SK-N-SH treated with all-trans-retinoic acid at 6 μM for 48 hours (cell line): ENCODE data around the gene TSPAN18.

Experiments
- ATAC-seq: fragments of 200-7000 bp; cut with Tn5 transposase; 3 replicates; pipeline ENCODE4 v1.9.1; 2020; ENCODE audit warnings: mild to moderate bottlenecking, moderate library complexity
- ARNTL ChIP-seq: fragments of 450-650 bp; formaldehyde crosslinking; IDR thresholded peaks from 2 replicates; pipeline ENCODE4 v1.5.0; 2020; ENCODE audit warnings: low read depth, mild to moderate bottlenecking, moderate library complexity, borderline replicate concordance
- BACH2 ChIP-seq: fragments of 250-450 bp; sonication (Bioruptor Pico); IDR thresholded peaks from 2 replicates; pipeline ENCODE4 v1.9.0; 2021; ENCODE audit warnings: mild to moderate bottlenecking, borderline replicate concordance
- CSDC2 ChIP-seq: fragments of 250-450 bp; sonication (Bioruptor Pico); IDR thresholded peaks from 2 replicates; pipeline ENCODE4 v1.5.0; 2020; ENCODE audit warnings: mild to moderate bottlenecking, moderate library complexity
- ESRRG ChIP-seq: fragments of 250-450 bp; sonication (Bioruptor Pico); IDR thresholded peaks from 2 replicates; pipeline ENCODE4 v1.6.1; 2021; ENCODE audit warnings: mild to moderate bottlenecking
- GLIS3 ChIP-seq: fragments of 250-450 bp; sonication (Bioruptor Pico); IDR thresholded peaks from 2 replicates; pipeline ENCODE4 v1.5.0; 2020; ENCODE audit warnings: mild to moderate bottlenecking, moderate library complexity
- ISL1 ChIP-seq: fragments of 250-450 bp; sonication (Bioruptor Pico); IDR thresholded peaks from 2 replicates; pipeline ENCODE4 v2.1.2; 2022; ENCODE audit warnings: mild to moderate bottlenecking, moderate library complexity
- OSR1 ChIP-seq: fragments of 250-450 bp; sonication (Bioruptor Pico); IDR thresholded peaks from 2 replicates; pipeline ENCODE4 v1.8.0; 2022; ENCODE audit warnings: moderate library complexity, mild to moderate bottlenecking, inconsistent platforms
- PPARA ChIP-seq: fragments of 250-450 bp; sonication (Bioruptor Pico); IDR thresholded peaks from 2 replicates; pipeline ENCODE4 v1.5.0; 2020; ENCODE audit warnings: mild to moderate bottlenecking, borderline replicate concordance
- RARB ChIP-seq: fragments of 250-450 bp; sonication (Bioruptor Pico); IDR thresholded peaks from 2 replicates; pipeline ENCODE4 v1.8.0; 2021; ENCODE audit warnings: mild to moderate bottlenecking, moderate library complexity
- SNAI2 ChIP-seq: fragments of 250-450 bp; sonication (Bioruptor Pico); IDR thresholded peaks from 2 replicates; pipeline ENCODE4 v1.5.0; 2020; ENCODE audit warnings: mild to moderate bottlenecking, moderate library complexity
- TOX ChIP-seq: fragments of 250-450 bp; sonication (Bioruptor Pico); IDR thresholded peaks from 2 replicates; pipeline ENCODE4 v1.8.0; 2021; ENCODE audit warnings: mild to moderate bottlenecking, moderate library complexity, borderline replicate concordance
- ZC3H10 ChIP-seq: fragments of 250-450 bp; sonication (Bioruptor Pico); IDR thresholded peaks from 2 replicates; pipeline ENCODE4 v1.5.1; 2021; ENCODE audit warnings: mild to moderate bottlenecking, moderate library complexity
- ZFP3 ChIP-seq: fragments of 250-450 bp; sonication (Bioruptor Pico); IDR thresholded peaks from 2 replicates; pipeline ENCODE4 v1.5.0; 2020; ENCODE audit warnings: mild to moderate bottlenecking, moderate library complexity
- ZFP30 ChIP-seq: fragments of 450-650 bp; formaldehyde crosslinking; IDR thresholded peaks from 2 replicates; pipeline ENCODE4 v1.5.0; 2022; ENCODE audit warnings: mild to moderate bottlenecking, moderate library complexity
- ZNF70 ChIP-seq: fragments of 450-650 bp; formaldehyde crosslinking; IDR thresholded peaks from 2 replicates; pipeline ENCODE4 v1.5.0; 2020; ENCODE audit warnings: mild to moderate bottlenecking, moderate library complexity
- ZNF8 ChIP-seq: fragments of 450-650 bp; formaldehyde crosslinking; IDR thresholded peaks from 2 replicates; pipeline ENCODE4 v1.5.0; 2020; ENCODE audit warnings: mild to moderate bottlenecking, moderate library complexity
- TF ChIP-seq, protein P1 (sequence below): fragments of 250-450 bp; sonication (Bioruptor Pico); IDR thresholded peaks from 2 replicates; pipeline ENCODE4 v1.8.0; 2020; ENCODE audit warnings: mild to moderate bottlenecking, moderate library complexity, borderline replicate concordance
- TF ChIP-seq, protein P2 (sequence below): fragments of 250-450 bp; sonication (Bioruptor Pico); IDR thresholded peaks from 2 replicates; pipeline ENCODE4 v1.5.1; 2020; ENCODE audit warnings: low read depth, mild to moderate bottlenecking, moderate library complexity
- TF ChIP-seq, protein P3 (sequence below): fragments of 250-450 bp; sonication (Bioruptor Pico); IDR thresholded peaks from 2 replicates; pipeline ENCODE4 v1.5.1; 2021; ENCODE audit warnings: mild to moderate bottlenecking, moderate library complexity
- TF ChIP-seq, protein P4 (sequence below): fragments of 250-450 bp; sonication (Bioruptor Pico); IDR thresholded peaks from 2 replicates; pipeline ENCODE4 v1.8.0; 2021; ENCODE audit warnings: low read depth, mild to moderate bottlenecking, moderate library complexity, borderline replicate concordance

Gene TSPAN18

DNA sequence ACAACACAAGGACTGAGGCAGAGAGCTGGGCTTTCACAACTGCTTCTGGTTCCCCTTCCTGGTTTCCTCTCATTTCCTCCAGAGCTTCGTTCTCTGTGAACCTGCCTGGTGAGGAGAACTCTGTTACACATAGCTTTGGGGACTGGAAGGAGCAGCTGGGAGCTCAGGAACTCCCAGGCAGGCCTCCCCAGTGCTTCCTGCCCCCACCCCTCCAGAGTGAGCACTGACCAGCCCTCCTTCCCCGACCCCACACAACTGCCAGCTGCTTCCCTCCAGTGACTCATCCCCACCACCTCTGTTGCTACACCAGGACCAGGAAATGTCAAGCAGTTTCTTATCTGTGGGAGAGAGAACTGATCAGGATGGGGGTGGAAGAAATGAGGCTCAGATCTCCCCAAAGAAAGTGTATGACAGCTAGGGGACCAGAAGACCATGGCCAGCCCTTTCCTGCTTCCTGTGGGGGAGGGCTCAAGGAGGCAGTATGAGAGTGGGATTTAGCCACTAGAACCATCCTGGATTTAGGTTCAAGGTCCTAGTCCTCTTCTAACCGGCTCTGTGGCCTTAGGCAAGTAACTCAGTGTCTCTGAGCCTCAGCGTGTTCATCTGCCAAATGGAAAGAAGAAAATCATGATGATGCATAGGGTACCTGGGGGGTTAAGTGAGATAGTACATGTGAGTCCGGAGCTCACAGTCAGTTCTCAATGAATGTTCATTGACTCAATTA lies 228.4 kb downstream of the TSPAN18 start:
- no peak for TF ChIP-seq ZFP3
- TF ChIP-seq ESRRG (CRISPR knock-in tag): no peak
- TF ChIP-seq, protein P1, sequence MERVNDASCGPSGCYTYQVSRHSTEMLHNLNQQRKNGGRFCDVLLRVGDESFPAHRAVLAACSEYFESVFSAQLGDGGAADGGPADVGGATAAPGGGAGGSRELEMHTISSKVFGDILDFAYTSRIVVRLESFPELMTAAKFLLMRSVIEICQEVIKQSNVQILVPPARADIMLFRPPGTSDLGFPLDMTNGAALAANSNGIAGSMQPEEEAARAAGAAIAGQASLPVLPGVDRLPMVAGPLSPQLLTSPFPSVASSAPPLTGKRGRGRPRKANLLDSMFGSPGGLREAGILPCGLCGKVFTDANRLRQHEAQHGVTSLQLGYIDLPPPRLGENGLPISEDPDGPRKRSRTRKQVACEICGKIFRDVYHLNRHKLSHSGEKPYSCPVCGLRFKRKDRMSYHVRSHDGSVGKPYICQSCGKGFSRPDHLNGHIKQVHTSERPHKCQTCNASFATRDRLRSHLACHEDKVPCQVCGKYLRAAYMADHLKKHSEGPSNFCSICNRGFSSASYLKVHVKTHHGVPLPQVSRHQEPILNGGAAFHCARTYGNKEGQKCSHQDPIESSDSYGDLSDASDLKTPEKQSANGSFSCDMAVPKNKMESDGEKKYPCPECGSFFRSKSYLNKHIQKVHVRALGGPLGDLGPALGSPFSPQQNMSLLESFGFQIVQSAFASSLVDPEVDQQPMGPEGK: no peak
- no peak for TF ChIP-seq PPARA
- TF ChIP-seq, protein P2, sequence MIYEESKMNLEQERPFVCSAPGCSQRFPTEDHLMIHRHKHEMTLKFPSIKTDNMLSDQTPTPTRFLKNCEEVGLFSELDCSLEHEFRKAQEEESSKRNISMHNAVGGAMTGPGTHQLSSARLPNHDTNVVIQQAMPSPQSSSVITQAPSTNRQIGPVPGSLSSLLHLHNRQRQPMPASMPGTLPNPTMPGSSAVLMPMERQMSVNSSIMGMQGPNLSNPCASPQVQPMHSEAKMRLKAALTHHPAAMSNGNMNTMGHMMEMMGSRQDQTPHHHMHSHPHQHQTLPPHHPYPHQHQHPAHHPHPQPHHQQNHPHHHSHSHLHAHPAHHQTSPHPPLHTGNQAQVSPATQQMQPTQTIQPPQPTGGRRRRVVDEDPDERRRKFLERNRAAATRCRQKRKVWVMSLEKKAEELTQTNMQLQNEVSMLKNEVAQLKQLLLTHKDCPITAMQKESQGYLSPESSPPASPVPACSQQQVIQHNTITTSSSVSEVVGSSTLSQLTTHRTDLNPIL (CRISPR knock-in tag): no peak
- no peak for TF ChIP-seq ISL1 (CRISPR knock-in tag)
- TF ChIP-seq CSDC2 (CRISPR knock-in tag): no peak
- TF ChIP-seq GLIS3 (CRISPR knock-in tag): no peak
- ATAC-seq: peak; percentile 48

DNA sequence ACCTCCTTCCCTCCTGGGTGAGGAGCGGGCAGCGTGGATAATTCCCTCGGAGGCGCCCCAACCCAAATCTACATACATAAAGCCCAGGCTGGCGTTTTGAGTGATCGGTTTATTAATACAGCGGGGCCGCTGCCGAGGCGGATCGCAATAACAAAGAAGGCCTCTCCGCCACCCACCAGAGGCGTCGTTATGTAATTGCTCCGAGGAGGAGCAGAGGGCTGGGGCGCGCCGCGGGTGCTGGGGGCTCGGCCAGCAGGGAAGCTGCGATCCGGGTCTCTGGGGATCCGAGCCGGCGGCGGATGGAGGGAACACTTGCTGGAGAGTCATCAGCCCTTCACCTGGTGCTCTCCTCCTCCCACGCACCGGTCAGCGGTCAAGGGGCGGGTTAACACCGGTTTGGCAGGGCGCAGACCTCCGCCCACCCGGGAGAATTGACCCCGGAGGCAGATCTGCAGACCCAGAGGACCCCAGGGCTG lies 230.3 kb downstream of the TSPAN18 start:
- no peak for TF ChIP-seq ZNF70 (CRISPR knock-in tag)
- TF ChIP-seq OSR1 (CRISPR knock-in tag): no peak
- TF ChIP-seq ARNTL (CRISPR knock-in tag): no peak
- TF ChIP-seq ZFP30 (CRISPR knock-in tag): no peak
- no peak for TF ChIP-seq PPARA
- TF ChIP-seq ZC3H10 (CRISPR knock-in tag): no peak
- no peak for TF ChIP-seq ZNF8 (CRISPR knock-in tag)
- TF ChIP-seq ISL1 (CRISPR knock-in tag): no peak
- no peak for TF ChIP-seq BACH2 (CRISPR knock-in tag)
- TF ChIP-seq, protein P1: no peak
- TF ChIP-seq, protein P2 (CRISPR knock-in tag): no peak
- no peak for TF ChIP-seq RARB (CRISPR knock-in tag)
- TF ChIP-seq, protein P3, sequence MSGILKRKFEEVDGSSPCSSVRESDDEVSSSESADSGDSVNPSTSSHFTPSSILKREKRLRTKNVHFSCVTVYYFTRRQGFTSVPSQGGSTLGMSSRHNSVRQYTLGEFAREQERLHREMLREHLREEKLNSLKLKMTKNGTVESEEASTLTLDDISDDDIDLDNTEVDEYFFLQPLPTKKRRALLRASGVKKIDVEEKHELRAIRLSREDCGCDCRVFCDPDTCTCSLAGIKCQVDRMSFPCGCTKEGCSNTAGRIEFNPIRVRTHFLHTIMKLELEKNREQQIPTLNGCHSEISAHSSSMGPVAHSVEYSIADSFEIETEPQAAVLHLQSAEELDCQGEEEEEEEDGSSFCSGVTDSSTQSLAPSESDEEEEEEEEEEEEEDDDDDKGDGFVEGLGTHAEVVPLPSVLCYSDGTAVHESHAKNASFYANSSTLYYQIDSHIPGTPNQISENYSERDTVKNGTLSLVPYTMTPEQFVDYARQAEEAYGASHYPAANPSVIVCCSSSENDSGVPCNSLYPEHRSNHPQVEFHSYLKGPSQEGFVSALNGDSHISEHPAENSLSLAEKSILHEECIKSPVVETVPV (CRISPR knock-in tag): no peak
- TF ChIP-seq CSDC2 (CRISPR knock-in tag): no peak
- TF ChIP-seq ESRRG (CRISPR knock-in tag): no peak
- no peak for TF ChIP-seq GLIS3 (CRISPR knock-in tag)
- no peak for TF ChIP-seq TOX (CRISPR knock-in tag)
- TF ChIP-seq, protein P4, sequence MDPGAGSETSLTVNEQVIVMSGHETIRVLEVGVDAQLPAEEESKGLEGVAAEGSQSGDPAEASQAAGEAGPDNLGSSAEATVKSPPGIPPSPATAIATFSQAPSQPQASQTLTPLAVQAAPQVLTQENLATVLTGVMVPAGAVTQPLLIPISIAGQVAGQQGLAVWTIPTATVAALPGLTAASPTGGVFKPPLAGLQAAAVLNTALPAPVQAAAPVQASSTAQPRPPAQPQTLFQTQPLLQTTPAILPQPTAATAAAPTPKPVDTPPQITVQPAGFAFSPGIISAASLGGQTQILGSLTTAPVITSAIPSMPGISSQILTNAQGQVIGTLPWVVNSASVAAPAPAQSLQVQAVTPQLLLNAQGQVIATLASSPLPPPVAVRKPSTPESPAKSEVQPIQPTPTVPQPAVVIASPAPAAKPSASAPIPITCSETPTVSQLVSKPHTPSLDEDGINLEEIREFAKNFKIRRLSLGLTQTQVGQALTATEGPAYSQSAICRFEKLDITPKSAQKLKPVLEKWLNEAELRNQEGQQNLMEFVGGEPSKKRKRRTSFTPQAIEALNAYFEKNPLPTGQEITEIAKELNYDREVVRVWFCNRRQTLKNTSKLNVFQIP (CRISPR knock-in tag): no peak
- no peak for TF ChIP-seq SNAI2 (CRISPR knock-in tag)
- no peak for TF ChIP-seq ZFP3
- ATAC-seq: no peak
